Type B pancreatic cell (in vitro differentiated cells): ENCODE data around the gene FMO4. TPM values are rescaled to one million over a fixed set of nuclear protein-coding genes. Genes with fewer than 3 reads are reported as not detected.

Experiments used
- DNase-seq: peaks from one replicate; pipeline ENCODE4 v3.0.0; 2021; ENCODE audit warnings: mixed read lengths; ENCODE audit not compliant: unreplicated experiment; ENCODE audit errors: extremely low spot score
- H3K27ac Mint-ChIP-seq: 2 replicates; pipeline ENCODE4 v1.8.0; 2021; ENCODE audit warnings: mild to moderate bottlenecking, mixed read lengths
- H3K27me3 Mint-ChIP-seq: 2 replicates; pipeline ENCODE4 v1.8.0; 2021; ENCODE audit warnings: mixed read lengths
- H3K36me3 Mint-ChIP-seq: 2 replicates; pipeline ENCODE4 v1.8.0; 2021; ENCODE audit warnings: mixed read lengths
- H3K4me1 Mint-ChIP-seq: one replicate; pipeline ENCODE4 v1.8.0; 2021; ENCODE audit warnings: mixed read lengths; ENCODE audit not compliant: unreplicated experiment
- H3K4me3 Mint-ChIP-seq: 2 replicates; pipeline ENCODE4 v1.8.0; 2021; ENCODE audit warnings: mild to moderate bottlenecking, mixed read lengths
- H3K9me3 Mint-ChIP-seq: 2 replicates; pipeline ENCODE4 v1.8.0; 2021; ENCODE audit warnings: mixed read lengths
- CTCF ChIP-seq: fragments of 200-600 bp; sonication (generic); conservative IDR thresholded peaks from 2 replicates; pipeline ENCODE4 v1.5.0; 2021; ENCODE audit warnings: antibody characterized with exemption, mild to moderate bottlenecking
- total RNA-seq: library from RNA; stranded (reverse); gene quantifications from 2 replicates; pipeline ENCODE4 v1.2.1, GENCODE V29; 2021; ENCODE audit warnings: low replicate concordance

FMO4 gene
- total RNA-seq, 1 donor from 2014 or later, result 1.6 TPM

GRCh38 chr1:171345536-171345935, 31.6 kb downstream of the FMO4 start:
- no peak for DNase-seq
- peaks cover 4% of the 10 kb centered on the region for H3K9me3 Mint-ChIP-seq

GRCh38 chr1:171346881-171347280, 32.9 kb downstream of the FMO4 start:
- Mint-ChIP-seq H3K9me3 (peaks cover 4% of the 10 kb centered on the region), H3K4me3 (no peak overlapping the region)

More at GRCh38 chr1:171345536-171345935, 31.6 kb downstream of the FMO4 start:
- Mint-ChIP-seq H3K4me3 (no peak overlapping the region), H3K27ac (no peak overlapping the region), H3K27me3 (no peaks in the 10 kb centered on the region), H3K4me1 (peaks cover 4% of the 10 kb centered on the region), H3K36me3 (no peaks in the 10 kb centered on the region)
- TF ChIP-seq CTCF, result no peak

GRCh38 chr1:171350594-171350993, 36.6 kb downstream of the FMO4 start:
- Mint-ChIP-seq H3K36me3 (no peaks in the 10 kb centered on the region), H3K27me3 (no peaks in the 10 kb centered on the region)

More at GRCh38 chr1:171346881-171347280, 32.9 kb downstream of the FMO4 start:
- no peaks in the 10 kb centered on the region for H3K27me3 Mint-ChIP-seq
- no peak for DNase-seq
- H3K4me1 Mint-ChIP-seq, result peaks cover 4% of the 10 kb centered on the region
- H3K36me3 Mint-ChIP-seq, result no peaks in the 10 kb centered on the region
- H3K27ac Mint-ChIP-seq, result no peak overlapping the region
- TF ChIP-seq CTCF, result no peak

GRCh38 chr1:171351961-171352360, 38.0 kb downstream of the FMO4 start:
- Mint-ChIP-seq H3K4me3 (no peak overlapping the region), H3K9me3 (peaks cover 4% of the 10 kb centered on the region), H3K27me3 (no peaks in the 10 kb centered on the region), H3K4me1 (no peaks in the 10 kb centered on the region), H3K36me3 (no peaks in the 10 kb centered on the region), H3K27ac (no peak overlapping the region)
- no peak for DNase-seq
- TF ChIP-seq CTCF, result no peak

More at GRCh38 chr1:171350594-171350993, 36.6 kb downstream of the FMO4 start:
- no peak for DNase-seq
- Mint-ChIP-seq H3K4me3 (no peak overlapping the region), H3K4me1 (no peaks in the 10 kb centered on the region), H3K27ac (no peak overlapping the region), H3K9me3 (peaks cover 4% of the 10 kb centered on the region)
- no peak for TF ChIP-seq CTCF

- Mint-ChIP-seq H3K4me1 (no peaks in the 10 kb centered on the region), H3K27ac (no peak overlapping the region), H3K27me3 (no peaks in the 10 kb centered on the region), H3K9me3 (peaks cover 4% of the 10 kb centered on the region), H3K36me3 (no peaks in the 10 kb centered on the region), H3K4me3 (no peak overlapping the region)
- DNase-seq, result no peak
- no peak for TF ChIP-seq CTCF
Measured at GRCh38 chr1:171352554-171352953, 38.6 kb downstream of the FMO4 start.

- peaks cover 1% of the 10 kb centered on the region for H3K27me3 Mint-ChIP-seq
- no peaks in the 10 kb centered on the region for H3K36me3 Mint-ChIP-seq
- H3K4me3 Mint-ChIP-seq, result no peak overlapping the region
- H3K9me3 Mint-ChIP-seq, result peaks cover 2% of the 10 kb centered on the region
- H3K4me1 Mint-ChIP-seq, result no peaks in the 10 kb centered on the region
- no peak for DNase-seq
- TF ChIP-seq CTCF, result no peak
- H3K27ac Mint-ChIP-seq, result no peak overlapping the region
Measured at GRCh38 chr1:171355727-171356126, 41.7 kb downstream of the FMO4 start.
